ENCODE measurements around the gene NTN5.
A peak's percentile ranks its signal among the peaks of the same experiment; 100 is the strongest.
"Not testable (repeated sequence)": the region's sequence is repeated elsewhere in the genome, so short reads cannot be mapped to it uniquely, and the experiment has no call there.

Gene NTN5

GRCh38 chr19:48672994-48673393 lies at the start of gene NTN5:
NTN5 (minus strand) TSS chr19:48673017; CDS start chr19:48670986, 2,031 bp downstream.
- DNase-seq: no peak

- no peak for DNase-seq
Measured at GRCh38 chr19:48722196-48722708, 49.4 kb upstream of the NTN5 start.

- peak; percentile 99 for DNase-seq
Measured at GRCh38 chr19:48720613-48721296, 47.9 kb upstream of the NTN5 start.

GRCh38 chr19:48720251-48720612 lies 47.4 kb upstream of the NTN5 start:
- no peak for DNase-seq

GRCh38 chr19:48719263-48720171 lies 46.7 kb upstream of the NTN5 start, which contains the start of gene MAMSTR:
MAMSTR (minus strand) TSS chr19:48719725; CDS start chr19:48719031, 694 bp downstream.
- no peak for DNase-seq

- DNase-seq: no peak
Measured at GRCh38 chr19:48718711-48719231, 46.0 kb upstream of the NTN5 start.

- not testable (repeated sequence) for DNase-seq
Measured at GRCh38 chr19:48718106-48718505, 45.3 kb upstream of the NTN5 start.

- no peak for DNase-seq
Measured at GRCh38 chr19:48716562-48717291, 43.9 kb upstream of the NTN5 start.

- DNase-seq: no peak
Measured at GRCh38 chr19:48715681-48716171, 42.9 kb upstream of the NTN5 start.

GRCh38 chr19:48714759-48715675 lies 42.2 kb upstream of the NTN5 start:
- no peak for DNase-seq

- peak; percentile 100 for DNase-seq
Measured at GRCh38 chr19:48713864-48714755, 41.3 kb upstream of the NTN5 start.

GRCh38 chr19:48713041-48713863 lies 40.4 kb upstream of the NTN5 start:
- DNase-seq: peak; percentile 79

- DNase-seq: no peak
Measured at GRCh38 chr19:48711106-48711662, 38.4 kb upstream of the NTN5 start.

GRCh38 chr19:48708471-48708870 lies 35.7 kb upstream of the NTN5 start:
- no peak for DNase-seq

GRCh38 chr19:48705431-48705830 lies 32.6 kb upstream of the NTN5 start:
- DNase-seq: no peak

GRCh38 chr19:48703316-48703715 lies 30.5 kb upstream of the NTN5 start:
- no peak for DNase-seq

GRCh38 chr19:48702701-48703100 lies 29.9 kb upstream of the NTN5 start:
- no peak for DNase-seq

GRCh38 chr19:48698046-48698445 lies 25.2 kb upstream of the NTN5 start:
- no peak for DNase-seq

GRCh38 chr19:48696353-48697010 lies 23.7 kb upstream of the NTN5 start:
- DNase-seq: peak; percentile 73
